Endothelial cell of umbilical vein (primary cell): Measurements from ENCODE around the gene SMCHD1. TPM values are rescaled to one million over a fixed set of nuclear protein-coding genes. Genes with fewer than 3 reads are reported as not detected.

ENCODE experiments used
- BruUV-seq: library from RNA; stranded (reverse); fragments of 400-500 nt; replicated peaks from 2 replicates; lab custom pipeline; 2021; lab: Mats Ljungman, UMichigan
- CTCF ChIA-PET: fragments of 300-600, 350-600 bp; sonication (Branson Sonifier 250); formaldehyde crosslinking; loops from one replicate; lab custom pipeline; 2021; ENCODE audit warnings: antibody characterized with exemption, inconsistent platforms; lab: Charles Lee
- POLR2A ChIA-PET: fragments of 300-600, 350-600 bp; sonication (Branson Sonifier 250); formaldehyde crosslinking; loops from one replicate; lab custom pipeline; 2021; ENCODE audit warnings: antibody characterized with exemption, inconsistent platforms; lab: Charles Lee
- DNase-seq: peaks from one replicate; pipeline ENCODE4 v3.0.0-alpha.2; 2011; ENCODE audit warnings: low read depth, low spot score
- FAIRE-seq: peaks from 2 replicates; lab custom pipeline; 2011; peaks lifted over from hg19 to GRCh38; lab: Jason Lieb, UNC
- H2AFZ ChIP-seq: 2 replicates; pipeline ENCODE4 v1.6.0; 2012; ENCODE audit warnings: low read depth, low read length, control low read depth, inconsistent platforms
- H3K27ac ChIP-seq: 2 replicates; pipeline ENCODE4 v1.5.1; 2011; ENCODE audit warnings: low read depth, mild to moderate bottlenecking, control low read depth, low read length, moderate library complexity; ENCODE audit not compliant: insufficient read depth
- H3K27me3 ChIP-seq, 2 experiments: 2 replicates each; pipeline versions ENCODE4 v1.6.0 to v1.6.1; 2011; ENCODE audit warnings: low read length in 2 of 2, mixed read lengths in 1 of 2; ENCODE audit not compliant: control insufficient read depth in 2 of 2, insufficient read depth in 2 of 2
- H3K36me3 ChIP-seq, 2 experiments: 2 replicates in 1 of 2; 3 replicates in 1 of 2; pipeline ENCODE4 v1.5.1; 2011; ENCODE audit warnings: low read length in 2 of 2, mild to moderate bottlenecking in 1 of 2, moderate library complexity in 1 of 2; ENCODE audit not compliant: control insufficient read depth in 2 of 2, insufficient read depth in 2 of 2; ENCODE audit errors: extremely low read depth in 1 of 2
- H3K4me1 ChIP-seq: 3 replicates; pipeline ENCODE4 v1.5.1; 2011; ENCODE audit warnings: mild to moderate bottlenecking, low read length; ENCODE audit not compliant: control insufficient read depth, insufficient read depth; ENCODE audit errors: extremely low read depth
- H3K4me2 ChIP-seq: 2 replicates; pipeline ENCODE4 v1.6.1; 2011; ENCODE audit warnings: low read length, control low read depth, mixed read lengths; ENCODE audit not compliant: insufficient read depth
- H3K4me3 ChIP-seq, 3 experiments: fragments of 200-600 bp in 1 of 3; sonication (generic), shearing (Covaris generic) in 1 of 3; replicated peaks in 1 of 3; 2 replicates each; pipeline ENCODE4 v1.5.1; 2011 to 2016; ENCODE audit warnings: control low read depth in 3 of 3, low read length in 3 of 3, mild to moderate bottlenecking in 2 of 3, inconsistent platforms in 1 of 3, low read depth in 1 of 3, moderate library complexity in 1 of 3; ENCODE audit not compliant: insufficient read depth in 1 of 3
- H3K79me2 ChIP-seq: 2 replicates; pipeline ENCODE4 v1.6.0; 2012; ENCODE audit warnings: low read length, inconsistent platforms; ENCODE audit not compliant: control insufficient read depth, insufficient read depth
- H3K9ac ChIP-seq: replicated peaks from 2 replicates; pipeline ENCODE3; 2011; ENCODE audit warnings: low read length, control low read depth; ENCODE audit not compliant: insufficient read depth; ENCODE audit errors: extremely low read depth
- H3K9me1 ChIP-seq: replicated peaks from 3 replicates; pipeline ENCODE4 v1.6.0; 2011; ENCODE audit warnings: mild to moderate bottlenecking, low read length; ENCODE audit not compliant: control insufficient read depth, insufficient read depth; ENCODE audit errors: extremely low read depth
- H3K9me3 ChIP-seq: replicated peaks from 2 replicates; pipeline ENCODE4 v1.5.1; 2012; ENCODE audit warnings: low read length, inconsistent platforms; ENCODE audit not compliant: control insufficient read depth, insufficient read depth
- H4K20me1 ChIP-seq: replicated peaks from 2 replicates; pipeline ENCODE3; 2011; ENCODE audit warnings: mild to moderate bottlenecking, low read length; ENCODE audit not compliant: control insufficient read depth, insufficient read depth; ENCODE audit errors: extremely low read depth
- CTCF ChIP-seq, 2 donors: IDR thresholded peaks; 1 replicate in 1 of 2; 2 replicates in 1 of 2; pipeline ENCODE4 v1.5.1; 2011; ENCODE audit warnings: low read length in 2 of 2, mild to moderate bottlenecking in 2 of 2, moderate library complexity in 2 of 2, control low read depth in 1 of 2, inconsistent platforms in 1 of 2, low read depth in 1 of 2; ENCODE audit not compliant: insufficient read depth in 1 of 2; ENCODE audit errors: extremely low read depth in 1 of 2
- EZH2 ChIP-seq: IDR thresholded peaks from 2 replicates; pipeline ENCODE4 v1.6.1; 2012; ENCODE audit warnings: borderline replicate concordance, low read depth, mild to moderate bottlenecking, moderate library complexity, low read length, inconsistent platforms; ENCODE audit not compliant: severe bottlenecking
- FOS ChIP-seq: IDR thresholded peaks from 2 replicates; pipeline ENCODE4 v1.6.1; 2011; ENCODE audit warnings: mild to moderate bottlenecking, low read length, moderate library complexity, borderline replicate concordance; ENCODE audit not compliant: insufficient read depth
- GATA2 ChIP-seq: IDR thresholded peaks from 2 replicates; pipeline ENCODE4 v1.7.0; 2011; ENCODE audit warnings: low read depth, mild to moderate bottlenecking, moderate library complexity, mixed read lengths, low read length; ENCODE audit not compliant: insufficient read length, insufficient read depth
- JUN ChIP-seq: IDR thresholded peaks from 2 replicates; pipeline ENCODE4 v1.6.1; 2011; ENCODE audit warnings: borderline replicate concordance, low read depth; ENCODE audit not compliant: insufficient read length, insufficient read depth
- MAX ChIP-seq: IDR thresholded peaks from 2 replicates; pipeline ENCODE4 v1.6.1; 2011; ENCODE audit not compliant: insufficient read depth, insufficient read length
- MYC ChIP-seq: IDR thresholded peaks from one replicate; pipeline ENCODE4 v1.6.1; 2011; ENCODE audit warnings: mild to moderate bottlenecking, low read depth, low read length
- POLR2A ChIP-seq: IDR thresholded peaks from 2 replicates; pipeline ENCODE4 v1.6.1; 2012; ENCODE audit warnings: low read depth, mild to moderate bottlenecking, control low read depth, low read length
- POLR2AphosphoS5 ChIP-seq: IDR thresholded peaks from 2 replicates; pipeline ENCODE4 v1.6.1; 2012; ENCODE audit warnings: low read depth, mild to moderate bottlenecking, control low read depth, low read length, moderate library complexity; ENCODE audit not compliant: insufficient read depth
- dilution Hi-C: fragments of 300-500 bp; cut with MboI; formaldehyde crosslinking; loops from one replicate; pipeline ENCODE4 v1.15.0; 2019; ENCODE audit warnings: low sequenced_read_pairs; ENCODE audit not compliant: extremely low pct_ligation_motif_present
- intact Hi-C: fragments of 100-400 bp; cut with micrococcal nuclease; formaldehyde crosslinking; loops from one replicate; pipeline ENCODE4 v1.10.0; 2022
- polyA plus RNA-seq, 4 experiments: library from polyadenylated mRNA; depleted of rRNA in 3 of 4; stranded (reverse) in 3 of 4; unstranded in 1 of 4; fragments of >200 nt; gene quantifications; 2 replicates each; pipeline versions ENCODE4 v1.2.1 to v1.2.3, GENCODE V29; 2011 to 2012; ENCODE audit warnings: missing spikeins in 1 of 4
- total RNA-seq: library from RNA; stranded (reverse); gene quantifications from 2 replicates; pipeline ENCODE4 v1.2.3, GENCODE V29; 2021

Gene SMCHD1
- total and polyA plus RNA-seq, 2 donors (not counting 3 experiments of a cell fraction or from before 2014, with no cell fraction given): 7.4 to 39.9 TPM

- FAIRE-seq: no peak
- H3K79me2 ChIP-seq: peaks cover 8% of the 10 kb centered on the region
- no peaks in the 10 kb centered on the region for H4K20me1 ChIP-seq
- H3K9ac ChIP-seq: no peak overlapping the region
- H3K9me3 ChIP-seq: no peaks in the 10 kb centered on the region
- no peaks in the 10 kb centered on the region for H3K9me1 ChIP-seq
- no peak overlapping the region for H3K27ac ChIP-seq
- intact Hi-C loops: no loop called here
- no peak overlapping the region for H2AFZ ChIP-seq
- ChIA-PET CTCF (interaction anchor here (1.0 to 1.6 kb wide), 2 partner anchors 19 to 69 kb away, joined by 3 read pairs; no protein-coding TSS in a partner anchor), POLR2A (no interaction called here)
- DNase-seq: no peak
- BruUV-seq: no TSS peak
- H3K4me2 ChIP-seq: no peak overlapping the region
- dilution Hi-C loops: no loop called here
- H3K27me3 ChIP-seq: no peaks in the 10 kb centered on the region
- no peaks in the 10 kb centered on the region for H3K4me1 ChIP-seq
- peaks cover 0 to 2% of the 10 kb centered on the region in 2 experiments for H3K36me3 ChIP-seq
- TF ChIP-seq FOS: no peak
- no peak for TF ChIP-seq POLR2A
- TF ChIP-seq CTCF (IDR thresholded peaks at IDR 0.05; ENCODE audit: extremely low read depth in 1 of 2, insufficient read depth in 1 of 2, low read depth in 1 of 2, low read length in 2 of 2): no peak
- no peak overlapping the region for H3K4me3 ChIP-seq
Measured at GRCh38 chr18:2697184-2697583, 41.7 kb downstream of the SMCHD1 start.

- Histone ChIP-seq H3K9me1 (no peaks in the 10 kb centered on the region), H3K4me2 (no peak overlapping the region), H3K79me2 (no peaks in the 10 kb centered on the region), H3K36me3 (peaks cover 0 to 2% of the 10 kb centered on the region in 2 experiments), H3K27ac (no peak overlapping the region), H3K9me3 (no peaks in the 10 kb centered on the region), H3K4me3 (no peak overlapping the region), H3K9ac (no peak overlapping the region), H3K4me1 (no peaks in the 10 kb centered on the region), H2AFZ (no peak overlapping the region), H3K27me3 (no peaks in the 10 kb centered on the region), H4K20me1 (no peaks in the 10 kb centered on the region)
- dilution Hi-C loops: no loop called here
- TF ChIP-seq POLR2AphosphoS5: no peak
- TF ChIP-seq GATA2: no peak
- no peak for TF ChIP-seq EZH2
- TF ChIP-seq JUN: no peak
- TF ChIP-seq MAX: no peak
- no peak for TF ChIP-seq MYC
- TF ChIP-seq CTCF (IDR thresholded peaks at IDR 0.05; ENCODE audit: extremely low read depth in 1 of 2, insufficient read depth in 1 of 2, low read depth in 1 of 2, low read length in 2 of 2): no peak
- TF ChIP-seq POLR2A: no peak
- no peak for TF ChIP-seq FOS
- ChIA-PET POLR2A (interaction anchor here (0.6 kb wide), 1 partner anchor 903 kb away, joined by 6 read pairs; no protein-coding TSS in a partner anchor), CTCF (no interaction called here)
- no TSS peak for BruUV-seq
- FAIRE-seq (no peak), DNase-seq (no peak)
- intact Hi-C loops: no loop called here
Measured at GRCh38 chr18:2699001-2699400, 43.5 kb downstream of the SMCHD1 start.
